ENCODE data around the gene PRRG4.
"Not testable (repeated sequence)": the region's sequence is repeated elsewhere in the genome, so short reads cannot be mapped to it uniquely, and the experiment has no call there.

Gene PRRG4

GRCh38 chr11:32829680-32830412 is at the start of gene PRRG4:
Gene PRRG4 (plus strand): TSS chr11:32829927. CDS start chr11:32830530, 603 bp downstream.
- DNase-seq = no peak

GRCh38 chr11:32780839-32781238 is 48.9 kb upstream of the PRRG4 start:
- DNase-seq = not testable (repeated sequence)

- no peak for DNase-seq
Measured at GRCh38 chr11:32781721-32782120, 48.0 kb upstream of the PRRG4 start.

- no peak for DNase-seq
Measured at GRCh38 chr11:32785262-32785661, 44.5 kb upstream of the PRRG4 start.

DNA sequence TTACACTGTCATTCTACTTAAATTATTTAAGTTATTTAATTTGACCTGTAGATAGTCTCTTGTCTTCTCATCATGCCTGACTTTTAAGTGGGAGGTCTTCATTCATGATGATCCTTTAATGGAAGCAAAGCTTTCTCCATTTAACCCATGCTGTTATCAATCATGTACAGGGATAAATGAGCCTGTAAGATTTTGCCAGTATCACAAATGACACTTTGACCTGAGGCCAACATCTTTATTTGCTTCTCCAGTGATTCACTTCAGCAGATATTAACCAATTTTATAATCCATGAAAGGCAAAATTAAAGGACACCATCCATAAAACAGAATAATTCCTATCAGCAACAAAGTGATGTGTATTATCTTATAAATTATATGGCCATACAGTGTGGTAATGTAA is 42.9 kb upstream of the PRRG4 start:
- DNase-seq = no peak

GRCh38 chr11:32790916-32791315 is 38.8 kb upstream of the PRRG4 start:
- no peak for DNase-seq

- no peak for DNase-seq
Measured at GRCh38 chr11:32792111-32792947, 37.4 kb upstream of the PRRG4 start.

GRCh38 chr11:32792948-32793475 is 36.7 kb upstream of the PRRG4 start:
- no peak for DNase-seq

- DNase-seq = no peak
Measured at GRCh38 chr11:32794439-32794838, 35.3 kb upstream of the PRRG4 start, which contains the start of gene CCDC73. Gene CCDC73 (minus strand): TSS chr11:32794662. CDS start chr11:32760243, 34,419 bp downstream.

DNA sequence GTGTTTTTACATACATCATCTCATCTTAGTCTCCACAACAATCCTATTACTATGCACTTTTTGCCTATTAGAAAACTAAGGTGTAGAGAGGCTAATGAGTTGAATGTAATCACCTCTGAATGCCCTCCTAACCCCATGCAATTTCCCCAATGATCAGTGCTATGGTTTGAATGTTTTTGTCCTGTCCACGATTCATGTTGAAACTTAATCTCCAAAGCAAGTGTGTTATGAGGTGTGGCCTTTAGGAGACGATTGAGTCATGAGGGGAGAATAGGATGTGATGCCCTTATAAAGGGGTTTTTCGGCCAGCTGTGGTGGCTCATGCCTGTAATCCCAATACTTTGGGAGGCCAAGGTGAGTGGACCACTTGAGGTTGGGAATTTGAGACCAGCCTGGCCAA is 33.3 kb upstream of the PRRG4 start:
- DNase-seq = no peak

GRCh38 chr11:32809313-32809712 is 20.4 kb upstream of the PRRG4 start:
- no peak for DNase-seq

DNA sequence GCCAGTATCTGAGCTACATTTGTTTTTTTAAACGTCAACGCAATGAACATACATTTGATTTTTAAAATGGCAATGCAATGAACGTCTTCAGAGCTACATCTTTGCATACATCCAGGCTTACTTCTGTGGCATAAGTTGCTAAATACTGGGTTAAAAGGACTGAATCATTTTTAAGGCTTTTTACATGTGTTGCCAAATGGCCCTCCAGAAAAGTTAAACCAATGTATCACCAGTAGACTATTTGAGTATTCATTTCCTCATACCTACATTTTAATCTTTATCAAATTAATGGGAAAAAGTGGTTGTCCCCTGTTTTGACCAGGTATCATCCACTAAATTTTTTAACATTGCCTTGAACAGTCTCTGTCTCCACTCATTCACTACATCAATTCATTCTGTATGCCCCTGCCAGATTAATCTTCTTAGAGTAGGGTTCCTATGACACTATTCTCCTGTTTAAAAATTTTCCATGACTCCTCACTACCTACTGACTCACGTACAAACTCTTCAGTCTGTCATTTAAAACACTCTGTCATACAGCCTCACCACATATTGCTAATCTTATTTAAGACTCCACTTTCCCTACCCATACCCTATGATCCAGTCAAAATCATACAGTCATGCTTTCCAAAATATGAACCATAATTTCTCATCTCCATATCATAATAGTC is 12.4 kb upstream of the PRRG4 start:
- DNase-seq = no peak

GRCh38 chr11:32817852-32818183 is 11.9 kb upstream of the PRRG4 start:
- no peak for DNase-seq

GRCh38 chr11:32819187-32819586 is 10.5 kb upstream of the PRRG4 start:
- DNase-seq = no peak

GRCh38 chr11:32820497-32820896 is 9.2 kb upstream of the PRRG4 start:
- DNase-seq = no peak

- DNase-seq = no peak
Measured at GRCh38 chr11:32821517-32821916, 8.2 kb upstream of the PRRG4 start.

DNA sequence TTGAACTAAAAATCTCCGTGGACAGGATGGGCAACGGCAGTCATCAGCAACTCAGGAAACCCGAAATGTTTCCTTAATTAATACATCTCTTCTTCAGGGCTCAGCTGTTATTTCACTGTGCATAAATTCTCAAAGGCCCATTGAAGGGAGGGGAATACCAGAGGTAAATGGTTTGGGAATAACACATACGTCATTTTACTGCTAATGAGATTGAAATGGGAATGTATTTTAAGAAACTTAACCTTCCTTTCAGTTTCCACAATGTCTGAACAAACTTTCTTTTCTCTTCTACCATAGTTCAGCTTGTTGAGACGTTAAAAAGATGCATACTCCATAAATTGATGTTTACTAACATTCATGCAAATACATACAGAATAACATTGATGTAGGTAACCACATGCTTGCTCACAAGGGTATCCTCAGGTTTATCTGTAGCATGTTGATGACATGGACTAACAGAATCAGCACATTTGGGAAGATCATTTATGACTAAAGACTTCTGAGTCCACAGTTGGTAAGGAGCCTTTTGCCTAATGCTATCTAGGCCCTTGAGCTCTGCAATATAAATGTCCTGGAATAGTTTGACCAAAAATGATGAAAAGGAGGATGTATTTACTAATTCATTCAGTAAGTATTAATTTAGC is 7.7 kb upstream of the PRRG4 start:
- no peak for DNase-seq

DNA sequence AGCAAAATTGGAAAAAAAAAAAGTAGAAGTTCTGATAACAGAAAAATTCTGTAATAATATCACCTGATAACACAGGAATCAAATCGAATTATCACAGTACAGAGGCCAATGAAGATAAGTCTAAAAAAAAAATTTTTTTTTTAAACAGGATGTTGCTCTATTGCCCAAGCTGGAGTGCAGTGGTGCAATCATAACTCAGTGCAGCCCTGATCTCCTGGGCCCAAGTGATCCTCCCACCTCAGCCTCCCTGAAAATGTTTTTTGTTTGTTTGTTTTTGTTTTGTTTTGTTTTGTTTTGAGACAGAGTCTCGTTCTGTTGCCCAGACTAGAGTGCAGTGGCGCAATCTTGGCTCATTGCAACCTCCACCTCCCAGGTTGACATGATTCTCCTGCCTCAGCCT is 6.1 kb upstream of the PRRG4 start:
- DNase-seq = not testable (repeated sequence)

- DNase-seq = no peak
Measured at GRCh38 chr11:32826113-32826512, 3.6 kb upstream of the PRRG4 start.

DNA sequence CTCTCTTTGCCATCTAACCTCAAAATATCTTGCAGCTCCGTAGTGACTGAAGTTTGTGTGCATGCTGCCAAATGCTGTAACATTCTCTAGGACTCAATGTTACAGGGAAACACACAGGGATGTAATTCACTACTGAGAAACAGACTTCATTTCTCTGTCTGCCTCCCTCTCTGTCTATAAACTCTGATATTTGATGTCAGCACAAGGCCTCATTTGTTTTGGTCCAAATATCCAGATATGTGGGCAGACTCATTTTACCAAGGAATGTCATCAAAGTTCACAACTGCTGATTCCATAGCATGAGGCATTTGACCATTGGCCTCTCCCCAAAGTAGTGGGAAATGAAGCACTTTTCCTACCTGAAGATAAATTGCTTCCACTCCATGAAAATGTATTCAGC is 2.5 kb upstream of the PRRG4 start:
- DNase-seq = no peak

DNA sequence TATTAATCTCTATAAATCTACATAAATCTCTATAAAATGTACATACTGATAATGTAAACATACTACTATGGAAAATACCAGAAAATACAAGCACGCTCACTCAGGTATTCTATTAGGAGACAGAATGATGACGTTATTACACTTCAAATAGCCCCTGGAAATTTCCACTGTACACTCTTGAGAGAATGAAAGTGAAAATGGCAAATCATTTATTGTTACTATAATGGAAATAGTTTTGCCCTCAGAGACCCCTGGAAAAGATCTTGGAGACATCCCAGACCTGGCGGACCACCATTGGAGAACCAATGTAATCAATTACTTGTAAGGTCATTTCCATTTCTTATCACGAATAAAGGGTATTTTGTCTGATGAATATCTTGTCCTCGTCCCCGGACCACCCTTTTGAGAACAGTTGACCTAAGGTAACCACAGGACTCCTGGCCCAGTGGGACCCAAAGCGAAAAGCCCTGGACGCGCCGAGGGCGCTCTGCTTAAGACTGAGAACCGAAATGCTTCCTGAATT is 509 bp upstream of the PRRG4 start:
- no peak for DNase-seq

GRCh38 chr11:32830413-32830738 is 649 bp downstream of the PRRG4 start:
- DNase-seq = no peak

DNA sequence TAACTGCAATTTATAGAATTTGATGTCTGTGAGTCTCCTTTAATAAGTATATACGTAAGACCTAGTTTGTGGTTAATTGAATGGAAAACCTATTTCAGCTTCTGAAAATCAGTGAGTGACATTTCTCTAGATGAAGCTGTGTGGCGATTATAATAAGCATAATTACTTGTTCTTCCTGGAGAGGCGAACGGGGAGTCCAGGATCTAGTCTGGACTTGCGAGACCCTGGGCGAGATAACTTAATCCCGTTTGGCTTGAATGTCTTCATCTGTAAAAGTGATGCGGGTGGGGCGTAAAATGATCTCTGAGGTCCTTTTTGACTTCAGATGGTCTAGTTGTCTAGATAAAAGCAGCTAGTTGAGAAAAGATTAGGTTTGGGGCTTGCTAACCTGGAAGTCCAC is 1.1 kb downstream of the PRRG4 start:
- no peak for DNase-seq
